ENCODE results near the gene QRFPR.
"Not testable (repeated sequence)": the region's sequence is repeated elsewhere in the genome, so short reads cannot be mapped to it uniquely, and the experiment has no call there.

Gene QRFPR

DNA sequence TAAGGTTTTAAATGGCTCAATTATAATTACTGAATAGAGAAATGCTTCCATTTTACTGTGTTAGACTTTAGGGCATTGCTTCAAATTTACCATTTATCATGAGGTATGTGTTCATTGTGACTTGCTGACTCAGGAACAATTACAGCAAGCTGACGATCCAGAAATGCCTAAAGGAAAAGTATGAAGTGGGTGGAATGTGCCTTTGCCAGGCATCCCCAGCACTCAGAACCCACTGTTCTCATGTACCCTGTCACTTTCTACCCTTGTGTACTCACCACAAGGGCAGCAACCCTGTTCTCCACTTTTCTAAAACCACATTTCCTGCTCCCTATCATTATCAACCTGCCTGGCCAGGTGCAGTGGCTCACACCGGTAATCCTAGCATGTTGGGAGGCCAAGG, 41.5 kb downstream of the QRFPR start:
- no peak for DNase-seq

DNA sequence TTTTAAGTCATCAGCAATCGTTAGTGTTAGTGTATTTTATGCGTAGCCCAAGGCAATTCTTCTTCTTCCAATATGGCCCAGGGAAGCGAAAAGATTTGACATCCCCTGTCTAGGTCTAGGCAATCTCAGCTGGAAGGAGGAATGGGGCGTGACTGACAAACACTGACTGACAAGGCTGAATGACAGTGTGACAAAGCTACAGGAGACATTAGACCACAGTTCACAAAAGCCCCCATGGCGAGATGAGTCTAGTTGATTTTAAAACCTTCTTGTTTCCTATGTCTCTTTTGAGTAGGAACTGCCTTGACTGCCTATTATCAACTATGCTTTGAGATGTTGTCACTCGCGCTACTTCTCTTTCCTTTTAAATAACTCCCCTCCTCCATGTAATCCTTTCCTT, 42.3 kb downstream of the QRFPR start:
- DNase-seq: no peak

DNA sequence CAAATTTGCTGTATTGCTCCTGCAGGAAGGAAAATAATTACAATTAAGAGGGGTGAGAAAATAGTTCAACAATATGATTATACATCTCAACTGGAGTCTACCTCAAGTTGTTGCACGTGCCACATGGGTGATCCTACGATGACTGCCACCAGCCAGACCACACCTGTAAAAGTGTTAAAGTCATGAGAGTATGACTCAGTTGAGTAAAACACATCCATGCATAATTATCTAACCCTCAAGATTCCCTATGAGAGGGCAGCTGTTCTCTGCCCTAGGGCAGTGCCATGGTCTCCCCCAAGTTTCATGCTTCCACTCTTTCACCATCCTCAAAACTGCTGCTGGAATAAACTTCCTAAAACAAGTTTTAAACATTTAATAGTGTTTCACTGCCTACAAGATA, 44.1 kb downstream of the QRFPR start:
- no peak for DNase-seq

DNA sequence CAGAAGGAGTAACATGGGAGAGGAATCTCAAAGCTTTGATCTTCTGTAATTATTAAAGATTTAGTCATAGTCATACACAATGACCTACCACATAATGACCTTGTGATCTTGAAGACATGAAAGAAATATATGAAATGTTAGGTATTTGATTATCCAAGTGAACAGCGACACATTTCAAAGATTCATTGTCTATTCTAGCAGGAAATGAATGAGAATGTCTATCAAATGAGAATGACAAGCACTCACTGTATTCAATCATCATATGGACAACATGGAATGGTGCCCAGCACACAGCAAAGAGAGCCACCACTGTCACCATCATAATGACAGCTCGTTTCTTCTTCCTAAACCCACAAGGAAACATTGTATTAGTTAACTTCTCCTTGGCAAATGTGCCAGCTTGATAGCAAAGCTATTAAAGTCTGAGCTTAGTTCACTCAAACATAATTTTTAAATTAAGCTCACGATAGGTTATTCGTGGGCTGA, 50.6 kb downstream of the QRFPR start:
- DNase-seq: no peak

DNA sequence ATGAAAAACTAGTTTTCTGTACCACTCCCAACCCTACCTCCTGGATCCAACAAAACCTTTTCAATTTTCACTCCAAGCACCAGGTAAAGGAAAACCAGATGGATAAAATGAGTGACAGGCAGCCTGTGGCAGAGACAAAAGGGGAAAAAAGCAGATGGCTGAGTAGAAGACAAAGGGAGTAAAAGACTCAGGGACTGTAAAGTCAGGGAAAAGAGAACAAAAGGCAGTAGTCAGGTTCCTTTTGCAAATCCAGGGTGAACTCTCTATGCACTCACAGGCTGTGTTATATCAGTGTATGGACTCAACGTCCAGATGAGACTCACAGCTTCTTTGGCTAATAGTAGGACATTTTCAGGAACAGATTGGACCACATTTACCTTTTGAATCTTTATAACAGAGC, 54.2 kb downstream of the QRFPR start:
- DNase-seq: no peak

DNA sequence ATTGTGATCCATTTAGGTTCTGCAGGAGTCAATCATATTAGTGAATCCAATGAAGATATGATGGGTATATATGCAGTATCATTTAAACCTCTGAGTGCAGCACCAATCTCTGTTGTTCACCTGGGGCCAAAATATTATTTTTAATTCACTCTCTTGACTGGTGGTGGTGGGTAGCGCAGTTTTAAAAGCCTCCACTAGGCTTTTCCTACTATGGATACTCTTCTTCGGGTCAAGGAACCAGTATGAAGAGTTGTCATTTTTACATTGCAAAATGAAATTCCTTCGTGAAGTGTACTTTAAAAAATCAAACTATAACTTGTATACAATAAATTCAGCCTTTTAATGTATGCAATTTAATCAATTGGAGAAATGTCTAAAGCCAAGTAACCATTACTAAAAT, 56.5 kb downstream of the QRFPR start:
- DNase-seq: no peak

DNA sequence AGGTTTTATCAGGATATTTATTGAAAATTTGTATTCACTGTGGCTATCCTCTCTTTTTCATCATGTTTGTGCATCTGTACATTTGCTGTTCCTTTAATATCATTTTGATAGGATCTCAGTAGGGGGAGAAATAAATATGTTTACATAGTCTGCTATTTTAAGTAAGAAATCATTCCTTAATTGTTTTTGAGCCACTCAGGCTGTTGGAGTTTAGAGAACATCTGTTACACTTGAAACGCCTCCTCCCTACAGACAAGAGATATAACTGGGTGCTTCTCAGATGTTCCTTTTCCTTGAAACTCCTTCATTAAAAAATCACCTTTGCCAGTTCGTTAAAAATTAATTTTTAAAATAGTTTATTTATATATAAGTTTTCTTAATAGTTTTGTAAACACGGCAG, 59.4 kb downstream of the QRFPR start:
- DNase-seq: no peak

DNA sequence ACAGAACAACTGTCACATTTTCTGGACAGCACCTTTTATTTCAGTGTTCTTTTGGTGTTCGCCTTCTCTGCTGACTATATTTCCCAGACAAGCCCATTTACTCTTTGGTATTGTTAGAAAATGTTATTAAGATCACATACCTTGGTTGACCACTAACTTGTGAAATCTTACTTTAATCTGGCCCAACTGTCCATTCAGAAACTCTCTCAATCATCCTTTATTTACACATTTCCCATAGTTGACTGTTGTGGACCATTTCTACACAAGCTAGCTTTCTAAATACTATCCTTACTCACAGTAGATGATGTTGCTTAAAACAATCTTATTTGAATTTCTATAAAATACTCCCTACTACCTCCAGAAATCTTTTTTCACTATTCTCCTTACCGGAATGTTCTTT, 64.7 kb downstream of the QRFPR start:
- DNase-seq: no peak

DNA sequence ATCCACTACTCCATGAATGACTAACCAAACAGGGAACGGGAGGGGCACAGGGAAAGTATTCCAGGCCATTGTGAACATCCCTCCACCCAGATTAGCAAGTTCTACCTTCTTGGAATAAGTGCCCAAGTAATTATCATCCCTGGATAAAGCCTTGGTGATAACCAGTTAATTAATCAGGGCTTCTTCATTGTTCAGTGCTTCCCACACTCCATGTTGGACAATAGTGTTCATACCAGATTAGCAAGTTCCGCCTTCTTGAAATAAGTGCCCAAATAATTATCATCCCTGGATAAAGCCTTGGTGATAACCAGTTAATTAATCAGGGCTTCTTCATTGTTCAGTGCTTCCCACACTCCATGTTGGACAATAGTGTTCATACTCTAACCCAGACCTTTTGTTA, 67.4 kb downstream of the QRFPR start:
- DNase-seq: not testable (repeated sequence)

DNA sequence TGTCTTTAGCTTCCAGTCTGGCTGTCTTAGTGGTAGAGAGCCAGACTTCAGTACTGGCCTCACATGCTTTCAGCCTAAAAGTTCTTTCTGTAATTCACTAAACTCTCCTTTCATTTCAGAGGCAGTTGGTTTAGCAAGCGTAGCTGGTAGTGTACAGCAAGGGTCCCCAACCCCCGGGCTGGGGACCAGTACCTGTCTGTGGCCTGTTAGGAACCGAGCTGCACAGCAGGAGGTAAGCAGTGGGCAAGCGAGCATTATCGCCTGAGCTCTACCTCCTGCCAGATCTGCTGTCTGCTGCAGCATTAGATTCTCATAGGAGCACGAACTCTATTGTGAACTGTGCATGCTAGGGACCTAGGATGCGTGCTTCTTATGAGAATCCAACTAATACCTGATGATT, 72.0 kb downstream of the QRFPR start:
- DNase-seq: no peak

DNA sequence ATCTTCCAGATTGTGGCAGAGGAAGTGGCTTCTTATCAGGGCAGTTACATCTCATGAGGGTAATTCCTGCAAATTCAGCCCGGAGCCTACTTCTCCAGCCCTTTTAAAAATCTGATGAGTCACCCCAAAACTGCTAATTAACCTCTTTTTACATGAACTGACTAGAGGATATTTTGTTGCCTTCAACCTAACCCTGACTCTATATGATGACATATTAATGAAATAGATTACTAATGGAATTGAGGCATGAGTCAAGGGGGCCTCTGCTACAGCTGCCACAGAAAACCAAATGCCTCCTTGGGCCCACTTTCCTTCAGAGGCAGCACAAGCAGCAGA, 72.5 kb downstream of the QRFPR start:
- no peak for DNase-seq

DNA sequence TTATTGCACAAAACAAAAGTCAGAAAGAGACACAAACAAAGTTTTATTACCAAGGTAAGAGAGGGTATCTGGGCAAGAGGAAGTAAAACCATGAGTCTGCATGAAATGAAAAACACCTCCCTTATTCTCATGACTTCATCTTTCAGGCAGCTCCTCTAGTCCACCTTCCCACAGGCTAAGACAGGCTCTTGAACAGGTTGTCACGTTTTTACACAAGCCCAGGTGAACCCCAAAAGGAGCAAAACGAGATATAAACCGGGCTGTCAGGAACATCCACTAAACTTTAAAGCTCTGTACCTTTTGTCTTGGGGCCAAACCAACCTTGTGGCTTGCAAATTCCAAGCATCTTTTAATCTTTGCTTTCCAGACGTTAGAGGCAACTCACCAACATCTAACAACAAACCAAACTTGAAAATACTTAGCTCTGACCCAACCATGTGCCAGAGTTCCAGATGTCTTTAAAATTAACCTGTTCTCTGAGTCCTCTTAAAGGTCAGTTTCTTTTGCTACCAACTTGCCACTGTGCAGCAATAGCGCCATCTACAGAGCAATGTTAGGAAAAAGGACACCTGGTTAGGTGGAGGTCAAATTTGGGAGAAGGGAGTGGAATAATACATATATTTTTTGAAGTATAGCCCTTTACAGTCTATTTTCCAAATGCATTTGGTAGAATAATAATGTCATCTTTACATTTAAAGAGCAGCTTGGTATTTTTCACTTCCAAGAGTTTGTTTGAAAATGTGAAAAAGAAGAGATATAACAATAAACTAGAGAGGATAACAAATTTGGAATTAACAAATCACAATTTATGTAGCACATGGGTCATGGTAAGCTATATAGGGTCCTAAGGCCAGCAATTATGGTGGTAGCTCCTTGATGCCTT, 73.1 kb downstream of the QRFPR start:
- DNase-seq: peak; percentile 15

DNA sequence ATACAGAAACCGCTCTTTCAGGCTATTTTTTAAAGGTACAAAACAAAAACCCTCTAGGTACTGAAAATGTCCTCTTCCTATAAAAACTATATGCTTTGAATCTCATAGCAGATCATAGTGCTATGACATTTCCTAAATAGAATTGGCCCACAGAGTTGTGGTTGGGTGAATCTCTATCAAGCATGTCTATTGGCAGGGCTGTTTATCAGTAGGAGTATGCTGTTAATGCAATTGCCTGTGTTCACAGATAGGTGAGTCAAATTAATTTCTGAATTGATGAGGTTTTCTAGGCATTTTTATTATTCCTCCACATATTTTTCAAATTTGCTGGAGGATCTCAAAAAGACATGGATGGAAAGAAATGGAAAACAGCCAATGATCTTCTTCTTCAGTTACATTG, 73.9 kb downstream of the QRFPR start:
- DNase-seq: no peak

DNA sequence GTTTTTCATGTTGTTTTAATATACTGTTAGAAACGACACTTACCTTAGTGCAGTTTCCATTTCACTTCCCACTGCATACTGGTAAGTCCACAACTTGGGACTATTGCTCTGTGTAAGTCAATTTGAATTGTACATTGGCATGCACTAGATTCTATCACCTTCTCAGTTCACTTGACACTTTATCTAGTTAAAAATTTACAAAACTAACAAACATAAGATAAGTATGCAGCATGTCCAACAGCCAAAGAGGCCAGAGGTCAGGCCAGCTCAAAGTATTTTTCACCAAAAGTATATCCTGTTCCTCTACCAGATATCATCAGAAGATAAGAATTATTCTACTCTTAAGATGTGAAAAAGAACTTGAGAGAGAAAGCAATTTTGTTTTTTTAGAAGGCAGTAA, 75.9 kb downstream of the QRFPR start:
- DNase-seq: no peak

DNA sequence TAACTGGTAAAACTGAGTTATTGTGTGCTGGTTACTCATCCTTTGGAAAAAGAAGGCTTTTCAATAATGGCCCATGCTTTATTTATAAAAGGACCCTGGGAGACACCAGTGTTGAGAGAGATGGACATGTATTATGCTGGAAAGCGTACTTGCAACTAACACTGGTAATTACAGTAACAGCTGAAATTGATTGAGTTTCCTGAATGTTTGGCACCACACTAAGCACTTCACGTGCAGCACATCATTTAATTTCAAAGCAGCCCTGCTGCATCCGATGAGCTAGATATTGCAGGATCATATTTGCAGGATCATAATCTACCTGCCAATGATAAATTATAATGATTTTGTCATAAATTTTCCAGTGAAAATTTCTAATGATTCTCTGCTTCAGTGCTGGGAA, 81.5 kb downstream of the QRFPR start:
- no peak for DNase-seq

DNA sequence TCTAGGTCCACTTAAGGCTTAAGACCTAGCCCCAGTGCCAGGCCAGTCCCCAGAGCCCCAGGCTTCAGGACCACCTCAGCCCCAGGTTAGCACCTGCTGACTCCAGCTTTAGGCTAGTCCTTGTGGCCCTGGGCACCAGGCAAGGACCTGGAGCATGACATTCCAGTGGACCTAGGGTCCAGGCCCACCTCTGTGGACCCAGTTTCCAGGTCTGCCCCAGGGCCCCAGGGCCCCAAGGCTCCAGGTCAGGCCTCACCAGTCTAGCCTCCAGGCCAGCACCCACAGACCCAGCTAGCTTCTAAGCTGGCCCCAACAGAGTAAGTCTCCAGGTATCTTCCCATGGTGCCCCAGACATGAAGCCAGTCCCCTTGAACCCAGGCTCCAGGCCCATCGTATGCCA, 97.5 kb downstream of the QRFPR start:
- no peak for DNase-seq

DNA sequence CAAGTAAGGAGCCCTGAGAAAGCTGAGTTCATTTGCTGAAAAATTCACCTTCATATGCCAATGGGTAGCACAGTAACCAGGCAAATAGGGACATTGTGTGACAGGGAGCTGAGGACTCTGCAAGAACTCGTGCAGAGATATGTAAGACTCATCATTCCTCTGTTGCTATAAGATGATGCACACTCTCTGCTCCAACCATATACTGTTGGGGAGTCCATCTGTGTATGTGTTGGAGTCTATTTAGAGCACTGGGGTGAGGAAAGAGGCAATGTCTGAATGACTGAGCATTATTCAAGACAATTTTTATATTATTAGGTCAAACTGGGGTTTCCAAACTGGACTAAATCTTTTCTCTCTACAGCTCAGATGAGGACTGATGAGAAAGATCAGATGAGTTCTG, 100.4 kb downstream of the QRFPR start:
- DNase-seq: no peak

DNA sequence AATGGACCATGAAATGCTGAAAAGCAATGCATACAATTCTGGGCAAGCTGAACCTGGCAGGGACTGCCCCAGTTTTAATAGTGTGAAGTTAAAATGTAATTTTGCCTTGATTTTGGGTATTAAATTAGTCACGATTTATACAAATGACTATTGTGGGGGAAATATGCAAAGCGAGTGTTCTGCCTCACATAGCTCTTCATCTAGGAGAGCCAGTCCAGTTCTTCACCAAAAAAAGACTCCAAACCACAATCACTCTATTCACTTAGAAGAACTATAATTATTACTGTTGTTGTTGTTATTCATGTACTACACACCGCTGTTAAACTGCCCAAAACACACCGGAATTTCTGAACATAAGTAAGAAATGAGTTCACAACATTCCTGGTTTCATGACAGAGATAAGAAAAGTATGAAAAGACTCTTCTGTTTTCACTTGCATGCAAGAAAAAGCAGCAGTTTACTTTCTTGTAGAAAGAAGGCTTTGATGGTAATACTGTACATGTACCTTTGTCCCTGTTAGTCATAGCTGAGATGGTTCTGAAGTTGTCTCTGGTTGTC, 101.9 kb downstream of the QRFPR start:
- no peak for DNase-seq
